Measurements from ENCODE around the gene MARF1. TPM values are rescaled to one million over a fixed set of nuclear protein-coding genes. Genes with fewer than 3 reads are reported as not detected.
"Not testable (repeated sequence)": the region's sequence is repeated elsewhere in the genome, so short reads cannot be mapped to it uniquely, and the experiment has no call there.

The MARF1 gene
- total RNA-seq, 1 experiment from 2014 or later: 59.4 TPM

- CTCF ChIA-PET; H3K79me2 ChIP-seq (ENCODE audit: insufficient read depth, low read length); H3K27ac ChIP-seq (ENCODE audit: low read depth, low read length); intact Hi-C loops (cut with micrococcal nuclease); H3K4me3 ChIP-seq (replicated peaks in 1 of 2; ENCODE audit: low read depth in 1 of 2, low read length in 2 of 2); H4K20me1 ChIP-seq (ENCODE audit: insufficient read depth); BruUV-seq (replicated peaks); H2AFZ ChIP-seq (ENCODE audit: low read depth, low read length, poor library complexity, severe bottlenecking); H3K9me2 ChIP-seq (ENCODE audit: insufficient read depth); H3K4me1 ChIP-seq (ENCODE audit: control insufficient read depth in 1 of 2, insufficient read depth in 2 of 2, low read length in 2 of 2); H3K4me2 ChIP-seq (ENCODE audit: low read length); H3K27me3 ChIP-seq (ENCODE audit: insufficient read depth, low read length); DNase-seq (ENCODE audit: low read depth, low spot score); RAD21 ChIA-PET (ENCODE audit: low non-redundant PET in 1 of 2, low total read pairs in 2 of 2, uncharacterized antibody in 2 of 2, unreplicated experiment in 2 of 2); H3K9me3 ChIP-seq (ENCODE audit: control insufficient read depth in 1 of 2, insufficient read depth in 1 of 2, low read depth in 1 of 2, low read length in 2 of 2); ATAC-seq; H3K9ac ChIP-seq (ENCODE audit: low read length); POLR2A ChIA-PET: not testable (repeated sequence)
- peaks cover 34 to 58% of the 10 kb centered on the region in 2 experiments for H3K36me3 ChIP-seq (ENCODE audit: control insufficient read depth in 1 of 2, insufficient read depth in 2 of 2, low read length in 2 of 2)
Measured at GRCh38 chr16:15692508-15692907, 49.6 kb upstream of the MARF1 start.

DNA sequence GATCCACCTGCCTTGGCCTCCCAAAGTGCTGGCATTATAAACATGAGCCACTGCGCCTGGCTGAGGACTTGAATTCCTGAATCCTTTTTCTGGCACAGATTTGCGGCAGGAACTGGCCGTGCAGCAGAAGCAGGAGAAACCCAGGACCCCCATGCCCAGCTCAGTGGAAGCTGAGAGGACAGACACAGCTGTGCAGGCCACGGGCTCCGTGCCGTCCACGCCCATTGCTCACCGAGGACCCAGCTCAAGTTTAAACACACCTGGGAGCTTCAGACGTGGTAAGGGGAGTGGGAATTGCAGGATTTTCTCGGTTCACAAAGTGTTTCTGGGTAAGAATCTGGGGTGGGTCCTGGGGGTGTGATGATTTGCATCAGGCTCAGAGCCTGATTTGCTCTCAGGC lies 48.1 kb upstream of the MARF1 start:
- no peak for ATAC-seq
- H4K20me1 ChIP-seq (ENCODE audit: insufficient read depth): no peaks in the 10 kb centered on the region
- H3K4me2 ChIP-seq (ENCODE audit: low read length): no peak overlapping the region
- TF ChIP-seq ZNF274 (IDR thresholded peaks at IDR 0.05; ENCODE audit: low read depth, low read length) (no peak), CBX3 (IDR thresholded peaks at IDR 0.05; ENCODE audit: low read depth) (no peak), ZFX (IDR thresholded peaks at IDR 0.05) (no peak), TCF7L2 (IDR thresholded peaks at IDR 0.05; ENCODE audit: borderline replicate concordance, extremely low read depth, insufficient read depth, insufficient read length) (no peak), POLR2A (IDR thresholded peaks at IDR 0.05; ENCODE audit: borderline replicate concordance, extremely low read depth, insufficient read depth, insufficient read length) (no peak)
- TF ChIP-seq, protein P1, sequence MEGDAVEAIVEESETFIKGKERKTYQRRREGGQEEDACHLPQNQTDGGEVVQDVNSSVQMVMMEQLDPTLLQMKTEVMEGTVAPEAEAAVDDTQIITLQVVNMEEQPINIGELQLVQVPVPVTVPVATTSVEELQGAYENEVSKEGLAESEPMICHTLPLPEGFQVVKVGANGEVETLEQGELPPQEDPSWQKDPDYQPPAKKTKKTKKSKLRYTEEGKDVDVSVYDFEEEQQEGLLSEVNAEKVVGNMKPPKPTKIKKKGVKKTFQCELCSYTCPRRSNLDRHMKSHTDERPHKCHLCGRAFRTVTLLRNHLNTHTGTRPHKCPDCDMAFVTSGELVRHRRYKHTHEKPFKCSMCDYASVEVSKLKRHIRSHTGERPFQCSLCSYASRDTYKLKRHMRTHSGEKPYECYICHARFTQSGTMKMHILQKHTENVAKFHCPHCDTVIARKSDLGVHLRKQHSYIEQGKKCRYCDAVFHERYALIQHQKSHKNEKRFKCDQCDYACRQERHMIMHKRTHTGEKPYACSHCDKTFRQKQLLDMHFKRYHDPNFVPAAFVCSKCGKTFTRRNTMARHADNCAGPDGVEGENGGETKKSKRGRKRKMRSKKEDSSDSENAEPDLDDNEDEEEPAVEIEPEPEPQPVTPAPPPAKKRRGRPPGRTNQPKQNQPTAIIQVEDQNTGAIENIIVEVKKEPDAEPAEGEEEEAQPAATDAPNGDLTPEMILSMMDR (IDR thresholded peaks at IDR 0.05 in 2 of 3, conservative IDR thresholded peaks at IDR 0.05 in 1 of 3; ENCODE audit: borderline replicate concordance in 1 of 3, insufficient read depth in 1 of 3, low read depth in 2 of 3, low read length in 2 of 3): no peak
- TF ChIP-seq, protein P2, sequence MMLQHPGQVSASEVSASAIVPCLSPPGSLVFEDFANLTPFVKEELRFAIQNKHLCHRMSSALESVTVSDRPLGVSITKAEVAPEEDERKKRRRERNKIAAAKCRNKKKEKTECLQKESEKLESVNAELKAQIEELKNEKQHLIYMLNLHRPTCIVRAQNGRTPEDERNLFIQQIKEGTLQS (IDR thresholded peaks at IDR 0.05): no peak
- DNase-seq (ENCODE audit: low read depth, low spot score): no peak
- no peak overlapping the region for H3K4me3 ChIP-seq (replicated peaks in 1 of 2; ENCODE audit: low read depth in 1 of 2, low read length in 2 of 2)
- H3K27me3 ChIP-seq (ENCODE audit: insufficient read depth, low read length): no peaks in the 10 kb centered on the region
- ChIA-PET RAD21 (ENCODE audit: low non-redundant PET in 1 of 2, low total read pairs in 2 of 2, uncharacterized antibody in 2 of 2, unreplicated experiment in 2 of 2) (no interaction called here), CTCF (no interaction called here), POLR2A (no interaction called here)
- H3K79me2 ChIP-seq (ENCODE audit: insufficient read depth, low read length): peaks cover 4% of the 10 kb centered on the region; the same call in 1 of the 2 replicates
- H3K4me1 ChIP-seq (ENCODE audit: control insufficient read depth in 1 of 2, insufficient read depth in 2 of 2, low read length in 2 of 2): no peaks in the 10 kb centered on the region
- H3K9me3 ChIP-seq (ENCODE audit: control insufficient read depth in 1 of 2, insufficient read depth in 1 of 2, low read depth in 1 of 2, low read length in 2 of 2): no peaks in the 10 kb centered on the region
- H3K9ac ChIP-seq (ENCODE audit: low read length): no peak overlapping the region
- H3K36me3 ChIP-seq (ENCODE audit: control insufficient read depth in 1 of 2, insufficient read depth in 2 of 2, low read length in 2 of 2): peaks cover 32 to 56% of the 10 kb centered on the region in 2 experiments
- intact Hi-C loops (cut with micrococcal nuclease): no loop called here
- BruUV-seq (replicated peaks): no TSS peak
- H3K27ac ChIP-seq (ENCODE audit: low read depth, low read length): no peak overlapping the region
- no peaks in the 10 kb centered on the region for H3K9me2 ChIP-seq (ENCODE audit: insufficient read depth)
- no peak overlapping the region for H2AFZ ChIP-seq (ENCODE audit: low read depth, low read length, poor library complexity, severe bottlenecking)

Measured in HCT116 (cell line).